DND-41 (cell line): ENCODE results near the gene LMBR1L.

Experiments
- CTCF ChIP-seq: IDR thresholded peaks from 2 replicates; pipeline ENCODE4 v1.5.1; 2012; ENCODE audit warnings: borderline replicate concordance, low read length, moderate library complexity, mild to moderate bottlenecking; ENCODE audit not compliant: poor library complexity, severe bottlenecking; ENCODE audit errors: extremely low read depth
- EZH2 ChIP-seq: IDR thresholded peaks from 3 replicates; pipeline ENCODE4 v1.6.1; 2012; ENCODE audit warnings: borderline replicate concordance, low read depth, mild to moderate bottlenecking, moderate library complexity, low read length, inconsistent platforms; ENCODE audit not compliant: severe bottlenecking

- no peak for TF ChIP-seq CTCF
- no peak for TF ChIP-seq EZH2
Observed at GRCh38 chr12:49048953-49049352, 61.7 kb downstream of the LMBR1L start.
